ENCODE results near the gene MDN1. TPM values are rescaled to one million over a fixed set of nuclear protein-coding genes. Genes with fewer than 3 reads are reported as not detected.

Gene MDN1
- total and polyA plus RNA-seq, 2 of the 13 experiments (the other 11 are each of a cell fraction or from before 2014, with no cell fraction given): 18.8 to 52.9 TPM

- no peak for TF ChIP-seq AFF4 (CRISPR knock-in tag; IDR thresholded peaks at IDR 0.05)
- TF ChIP-seq RARG (CRISPR knock-in tag; IDR thresholded peaks at IDR 0.05; ENCODE audit: low read depth): no peak
- TF ChIP-seq ZBTB39 (CRISPR knock-in tag; IDR thresholded peaks at IDR 0.05): no peak
- peak; percentile 64; the same call in 1 of the 2 replicates for TF ChIP-seq ZNF564 (CRISPR knock-in tag; IDR thresholded peaks at IDR 0.05)
- TF ChIP-seq SMC3 (IDR thresholded peaks at IDR 0.05; ENCODE audit: low read length): no peak
- TF ChIP-seq REL (CRISPR knock-in tag; conservative IDR thresholded peaks at IDR 0.05): no peak; the same call in 1 of the 2 replicates
- 0 out of 2 replicates have a peak, but pooled peaks have one; percentile 50 for TF ChIP-seq E2F5 (CRISPR knock-in tag; conservative IDR thresholded peaks at IDR 0.05)
- peak; percentile 40; the same call in 1 of the 2 replicates for TF ChIP-seq NFYB (CRISPR knock-in tag; IDR thresholded peaks at IDR 0.05)
- TF ChIP-seq ZNF331 (CRISPR knock-in tag; IDR thresholded peaks at IDR 0.05): no peak; the same call in 1 of the 2 replicates
- no peak for TF ChIP-seq MAFK (conservative IDR thresholded peaks at IDR 0.05 in 1 of 2, IDR thresholded peaks at IDR 0.05 in 1 of 2; ENCODE audit: low read length in 2 of 2)
- peak; percentile 61; the same call in 1 of the 2 replicates for TF ChIP-seq RNF2 (conservative IDR thresholded peaks at IDR 0.05; ENCODE audit: low read depth)
- no peak for TF ChIP-seq ZNF484 (CRISPR knock-in tag; IDR thresholded peaks at IDR 0.05; ENCODE audit: borderline replicate concordance, low read depth)
- no peak for TF ChIP-seq ZNF652 (CRISPR knock-in tag; IDR thresholded peaks at IDR 0.05; ENCODE audit: borderline replicate concordance, low read depth)
- no peak; the same call in 1 of the 2 replicates for TF ChIP-seq HOXA5 (CRISPR knock-in tag; IDR thresholded peaks at IDR 0.05)
- TF ChIP-seq IRF2 (CRISPR knock-in tag; IDR thresholded peaks at IDR 0.05): 0 out of 2 replicates have a peak, but pooled peaks have one; percentile 51
- TF ChIP-seq GATA4 (IDR thresholded peaks at IDR 0.05; ENCODE audit: borderline replicate concordance, low read depth): peak; percentile 71; the same call in 1 of the 2 replicates
- no peak for TF ChIP-seq MYNN (CRISPR knock-in tag; IDR thresholded peaks at IDR 0.05; ENCODE audit: low read depth)
- no peak; the same call in 1 of the 2 replicates for TF ChIP-seq FOSL2 (CRISPR knock-in tag; IDR thresholded peaks at IDR 0.05)
- TF ChIP-seq TSC22D2 (CRISPR knock-in tag; IDR thresholded peaks at IDR 0.05; ENCODE audit: borderline replicate concordance): peak; percentile 58; the same call in 1 of the 2 replicates
- TF ChIP-seq NPAS2 (CRISPR knock-in tag; IDR thresholded peaks at IDR 0.05; ENCODE audit: borderline replicate concordance): no peak
Observed at GRCh38 chr6:89638320-89639195, 181.0 kb downstream of the MDN1 start, which contains the start of gene LYRM2 (continued).

Data from HepG2 (cell line).